GM23338 (cell line): ENCODE results near the gene MCTP1. TPM values are rescaled to one million over a fixed set of nuclear protein-coding genes. Genes with fewer than 3 reads are reported as not detected.

Experiments
- ATAC-seq: fragments of 200-7000 bp; cut with Tn5 transposase; 3 replicates; pipeline ENCODE4 v1.9.1; 2020
- DNase-seq: peaks from one replicate; pipeline ENCODE4 v3.0.0-alpha.2; 2015; ENCODE audit warnings: low spot score
- H2AFZ ChIP-seq: fragments of 200-600 bp; sonication (generic); 2 replicates; pipeline ENCODE4 v1.8.0; 2016; ENCODE audit warnings: antibody characterized with exemption, mild to moderate bottlenecking, moderate library complexity
- H3F3A ChIP-seq: fragments of 200-600 bp; sonication (generic); replicated peaks from 2 replicates; pipeline ENCODE4 v1.8.0; 2017; ENCODE audit warnings: antibody characterized with exemption, mixed run types, low read depth
- H3K27ac ChIP-seq: fragments of 200-600 bp; sonication (generic); 2 replicates; pipeline ENCODE4 v1.6.1; 2016; ENCODE audit warnings: low read depth
- H3K27me3 ChIP-seq: fragments of 200-600 bp; sonication (generic); 2 replicates; pipeline ENCODE4 v1.8.0; 2016; ENCODE audit warnings: mild to moderate bottlenecking, mixed run types, moderate library complexity; ENCODE audit not compliant: insufficient read depth
- H3K36me3 ChIP-seq: fragments of 200-600 bp; sonication (generic); 2 replicates; pipeline ENCODE4 v1.8.0; 2016; ENCODE audit warnings: mild to moderate bottlenecking; ENCODE audit not compliant: insufficient read depth
- H3K4me1 ChIP-seq: fragments of 200-600 bp; sonication (generic); 2 replicates; pipeline ENCODE4 v1.8.0; 2016; ENCODE audit warnings: mild to moderate bottlenecking, moderate library complexity; ENCODE audit not compliant: insufficient read depth
- H3K4me2 ChIP-seq: fragments of 200-600 bp; sonication (generic); 2 replicates; pipeline ENCODE4 v1.7.1; 2017; ENCODE audit warnings: mixed run types
- H3K4me3 ChIP-seq: fragments of 200-600 bp; sonication (generic); 2 replicates; pipeline ENCODE4 v1.6.1; 2016; ENCODE audit warnings: mixed run types
- H3K79me2 ChIP-seq: fragments of 200-600 bp; sonication (generic); replicated peaks from 2 replicates; pipeline ENCODE4 v1.8.0; 2017; ENCODE audit warnings: mild to moderate bottlenecking; ENCODE audit not compliant: insufficient read depth
- H3K9me2 ChIP-seq: fragments of 200-600 bp; sonication (generic); 2 replicates; pipeline ENCODE4 v1.8.0; 2017; ENCODE audit not compliant: insufficient read depth
- H4K20me1 ChIP-seq: fragments of 200-600 bp; sonication (generic); replicated peaks from 2 replicates; pipeline ENCODE4 v1.8.0; 2017; ENCODE audit warnings: mild to moderate bottlenecking; ENCODE audit not compliant: insufficient read depth
- H3K27ac Mint-ChIP-seq: 2 replicates; pipeline ENCODE4 v1.8.0; 2020; ENCODE audit warnings: inconsistent platforms, mild to moderate bottlenecking, moderate library complexity, mixed read lengths
- H3K27me3 Mint-ChIP-seq: 3 replicates; pipeline ENCODE4 v1.8.0; 2022; ENCODE audit warnings: low read depth, mild to moderate bottlenecking, moderate library complexity, mixed read lengths, inconsistent platforms; ENCODE audit not compliant: insufficient read depth, poor library complexity
- H3K36me3 Mint-ChIP-seq: 3 replicates; pipeline ENCODE4 v1.8.0; 2021; ENCODE audit warnings: low read depth, mild to moderate bottlenecking, inconsistent platforms, moderate library complexity, mixed read lengths
- H3K4me1 Mint-ChIP-seq: 3 replicates; pipeline ENCODE4 v1.8.0; 2020; ENCODE audit warnings: mild to moderate bottlenecking, inconsistent platforms, mixed read lengths
- H3K4me3 Mint-ChIP-seq: 3 replicates; pipeline ENCODE4 v1.8.0; 2021; ENCODE audit warnings: moderate library complexity, mild to moderate bottlenecking, inconsistent platforms, mixed read lengths
- H3K9me3 Mint-ChIP-seq: 3 replicates; pipeline ENCODE4 v1.8.0; 2020; ENCODE audit warnings: moderate library complexity, mild to moderate bottlenecking, inconsistent platforms, mixed read lengths
- CREB1 ChIP-seq: fragments of 250-450 bp; sonication (Bioruptor Pico); IDR thresholded peaks from 2 replicates; pipeline ENCODE4 v1.5.0; 2020; ENCODE audit warnings: low read depth, mild to moderate bottlenecking, moderate library complexity
- CTCF ChIP-seq, 2 experiments: fragments of 200-600 bp in 1 of 2; sonication (generic) in 1 of 2; conservative IDR thresholded peaks; 2 replicates each; pipeline versions ENCODE4 v1.5.1 to v1.6.1; 2016 to 2017; ENCODE audit warnings: antibody characterized with exemption in 2 of 2, low read depth in 2 of 2, mild to moderate bottlenecking in 2 of 2, moderate library complexity in 1 of 2
- ETS1 ChIP-seq: IDR thresholded peaks from 2 replicates; pipeline ENCODE4 v1.6.1; 2016; ENCODE audit warnings: antibody characterized with exemption
- EZH2 ChIP-seq: fragments of 200-600 bp; sonication (generic); IDR thresholded peaks from one replicate; pipeline ENCODE4 v1.8.0; 2017; ENCODE audit warnings: antibody characterized with exemption, mild to moderate bottlenecking, low read depth; ENCODE audit not compliant: unreplicated experiment
- EZH2phosphoT487 ChIP-seq: fragments of 200-600 bp; sonication (generic); IDR thresholded peaks from one replicate; pipeline ENCODE4 v1.8.1; 2018; ENCODE audit warnings: antibody characterized with exemption; ENCODE audit not compliant: unreplicated experiment
- JUNB ChIP-seq: IDR thresholded peaks from one replicate; pipeline ENCODE4 v1.6.1; 2016; ENCODE audit warnings: antibody characterized with exemption; ENCODE audit not compliant: unreplicated experiment
- NANOG ChIP-seq: IDR thresholded peaks from 2 replicates; pipeline ENCODE4 v1.6.1; 2016; ENCODE audit warnings: antibody characterized with exemption, borderline replicate concordance
- POLR2AphosphoS5 ChIP-seq: IDR thresholded peaks from 2 replicates; pipeline ENCODE4 v1.6.1; 2016; ENCODE audit warnings: antibody characterized with exemption, low read depth
- REST ChIP-seq: IDR thresholded peaks from one replicate; pipeline ENCODE4 v1.6.1; 2018; ENCODE audit warnings: antibody characterized with exemption; ENCODE audit not compliant: unreplicated experiment
- STAT1 ChIP-seq: IDR thresholded peaks from one replicate; pipeline ENCODE4 v1.6.1; 2016; ENCODE audit warnings: antibody characterized with exemption; ENCODE audit not compliant: unreplicated experiment
- ZNF114 ChIP-seq: fragments of 250-450 bp; sonication (Bioruptor Pico); IDR thresholded peaks from 2 replicates; pipeline ENCODE4 v1.5.0; 2020; ENCODE audit warnings: mild to moderate bottlenecking, moderate library complexity
- ZNF331 ChIP-seq: fragments of 250-450 bp; sonication (Bioruptor Pico); IDR thresholded peaks from 2 replicates; pipeline ENCODE4 v1.5.0; 2020; ENCODE audit warnings: low read depth, mild to moderate bottlenecking, moderate library complexity
- ZNF462 ChIP-seq: fragments of 250-450 bp; sonication (Bioruptor Pico); IDR thresholded peaks from 2 replicates; pipeline ENCODE4 v1.5.0; 2020; ENCODE audit warnings: mild to moderate bottlenecking, moderate library complexity
- polyA plus RNA-seq: library from polyadenylated mRNA; unstranded; fragments of >200 nt; fragmentation: Nextera tagmentation; extraction: Ambion mirVana; gene quantifications from 2 replicates; pipeline ENCODE4 v1.2.1, GENCODE V29; 2016
- total RNA-seq: library from RNA; depleted of rRNA; stranded (reverse); fragments of >200 nt; shearing (Covaris generic); gene quantifications from 2 replicates; pipeline ENCODE4 v1.2.3, GENCODE V29; 2014

MCTP1 gene
- total and polyA plus RNA-seq, 2 experiments from 2014 or later: 3.7 to 4.2 TPM

GRCh38 chr5:95155888-95156287, 129.0 kb downstream of the MCTP1 start:
- Mint-ChIP-seq H3K36me3 (no peaks in the 10 kb centered on the region), H3K27me3 (no peaks in the 10 kb centered on the region), H3K27ac (no peak overlapping the region), H3K4me3 (no peak overlapping the region), H3K4me1 (peaks cover 20% of the 10 kb centered on the region), H3K9me3 (no peaks in the 10 kb centered on the region)
- DNase-seq (no peak), ATAC-seq (no peak)
- H3F3A ChIP-seq: no peaks in the 10 kb centered on the region
- peaks cover 20% of the 10 kb centered on the region for H3K4me1 ChIP-seq
- TF ChIP-seq POLR2AphosphoS5 (no peak), ZNF462 (CRISPR knock-in tag) (no peak), NANOG (no peak), ZNF114 (CRISPR knock-in tag) (no peak), REST (no peak), EZH2 (no peak), ETS1 (no peak), CTCF (conservative IDR thresholded peaks at IDR 0.05; ENCODE audit: low read depth in 2 of 2) (no peak), ZNF331 (CRISPR knock-in tag) (no peak), CREB1 (CRISPR knock-in tag) (no peak), JUNB (no peak), EZH2phosphoT487 (no peak), STAT1 (no peak)
- H2AFZ ChIP-seq: no peak overlapping the region
- no peaks in the 10 kb centered on the region for H3K79me2 ChIP-seq
- H3K4me3 ChIP-seq: no peak overlapping the region
- no peaks in the 10 kb centered on the region for H3K36me3 ChIP-seq
- H3K9me2 ChIP-seq: peaks cover 8% of the 10 kb centered on the region; the same call in 1 of the 2 replicates
- H3K27ac ChIP-seq: no peak overlapping the region
- H4K20me1 ChIP-seq: no peaks in the 10 kb centered on the region
- H3K4me2 ChIP-seq: no peak overlapping the region
- no peaks in the 10 kb centered on the region for H3K27me3 ChIP-seq
